NCI-H1417 (cell line): ENCODE measurements around the gene BTBD3.

ENCODE experiments used
- DNase-seq, 3 experiments: peaks; one replicate each; lab custom pipeline; 2025; lab: John Stamatoyannopoulos, UW

The BTBD3 gene

GRCh38 chr20:11917663-11918062, at the start of gene BTBD3:
Gene BTBD3, plus strand, starts transcription at chr20:11917893. Its CDS starts 383 bp downstream, at chr20:11918276.
- peak; percentile 61 to 96 (median 80) for DNase-seq

GRCh38 chr20:11869641-11870040, 48.1 kb upstream of the BTBD3 start:
- DNase-seq = no peak

GRCh38 chr20:11870411-11870810, 47.3 kb upstream of the BTBD3 start:
- no peak for DNase-seq

- DNase-seq = no peak
These were observed 41.1 kb upstream of the BTBD3 start for GRCh38 chr20:11876555-11876954.

- no peak for DNase-seq
These were observed 37.0 kb upstream of the BTBD3 start for GRCh38 chr20:11880680-11881079.

GRCh38 chr20:11881449-11881848, 36.2 kb upstream of the BTBD3 start:
- DNase-seq = no peak

GRCh38 chr20:11882651-11883050, 35.0 kb upstream of the BTBD3 start:
- no peak for DNase-seq

- no peak for DNase-seq
These were observed 29.0 kb upstream of the BTBD3 start for GRCh38 chr20:11888648-11889047.

- peak; percentile 86 to 99 (median 99) for DNase-seq
These were observed 27.2 kb upstream of the BTBD3 start for GRCh38 chr20:11890331-11891076.

GRCh38 chr20:11891077-11891775, 26.5 kb upstream of the BTBD3 start:
- peak; percentile 15 to 95 (median 88) for DNase-seq

GRCh38 chr20:11891776-11892545, 25.7 kb upstream of the BTBD3 start:
- peak; percentile 73 to 95 (median 85) for DNase-seq

- DNase-seq = no peak
These were observed 23.6 kb upstream of the BTBD3 start for GRCh38 chr20:11894062-11894461.

- peak in 2 of 3 experiments; percentile 30 to 37 for DNase-seq
These were observed 21.8 kb upstream of the BTBD3 start for GRCh38 chr20:11895861-11896387.

- DNase-seq = no peak
These were observed 16.6 kb upstream of the BTBD3 start for GRCh38 chr20:11901127-11901526.

GRCh38 chr20:11902285-11902697, 15.4 kb upstream of the BTBD3 start:
- peak; percentile 19 to 75 (median 61) for DNase-seq

GRCh38 chr20:11905460-11906179, 12.1 kb upstream of the BTBD3 start:
- DNase-seq = no peak

GRCh38 chr20:11906626-11907480, 10.8 kb upstream of the BTBD3 start:
- DNase-seq = peak in 2 of 3 experiments; percentile 63 to 88

- DNase-seq = no peak
These were observed 10.1 kb upstream of the BTBD3 start for GRCh38 chr20:11907621-11908020.

GRCh38 chr20:11912013-11912658, 5.6 kb upstream of the BTBD3 start:
- no peak for DNase-seq
